TTC549 (cell line): Measurements from ENCODE around the gene VAMP8.
"Not testable (repeated sequence)": the region's sequence is repeated elsewhere in the genome, so short reads cannot be mapped to it uniquely, and the experiment has no call there.

Experiments used
- FAIRE-seq: peaks from 2 replicates; lab custom pipeline; 2012; peaks lifted over from hg19 to GRCh38; lab: Jason Lieb, UNC

VAMP8 gene

DNA sequence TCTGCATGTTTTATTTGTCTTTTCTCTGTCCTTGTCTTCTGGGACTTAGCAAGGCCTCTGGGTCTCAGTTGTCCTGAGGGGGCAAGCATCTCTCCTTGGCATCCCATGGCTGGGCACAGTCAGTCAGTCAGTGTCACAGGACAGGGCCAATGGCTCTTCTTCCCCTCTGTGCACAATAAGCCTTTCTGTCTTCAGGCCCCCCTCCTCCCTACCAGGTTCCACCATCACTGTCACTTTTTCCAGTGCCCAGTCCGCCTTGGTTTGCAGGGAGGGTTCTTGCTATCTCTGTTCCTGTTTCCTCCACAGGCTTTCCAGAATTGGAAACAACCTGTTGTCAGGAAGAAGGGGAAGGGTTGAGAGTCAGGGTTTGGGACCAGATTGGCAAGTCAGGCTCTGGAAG lies 5.1 kb downstream of the VAMP8 start:
- FAIRE-seq: no peak

- FAIRE-seq: no peak
These were observed 6.4 kb downstream of the VAMP8 start for GRCh38 chr2:85583667-85584353.

GRCh38 chr2:85584354-85584856 lies 7.0 kb downstream of the VAMP8 start, which contains the start of gene VAMP5:
Gene VAMP5, plus strand, starts transcription at chr2:85584431. Its CDS starts 60 bp downstream, at chr2:85584491.
- no peak for FAIRE-seq

- no peak for FAIRE-seq
These were observed 7.7 kb downstream of the VAMP8 start for GRCh38 chr2:85584857-85585780.

GRCh38 chr2:85585781-85586105 lies 8.4 kb downstream of the VAMP8 start:
- FAIRE-seq: no peak

DNA sequence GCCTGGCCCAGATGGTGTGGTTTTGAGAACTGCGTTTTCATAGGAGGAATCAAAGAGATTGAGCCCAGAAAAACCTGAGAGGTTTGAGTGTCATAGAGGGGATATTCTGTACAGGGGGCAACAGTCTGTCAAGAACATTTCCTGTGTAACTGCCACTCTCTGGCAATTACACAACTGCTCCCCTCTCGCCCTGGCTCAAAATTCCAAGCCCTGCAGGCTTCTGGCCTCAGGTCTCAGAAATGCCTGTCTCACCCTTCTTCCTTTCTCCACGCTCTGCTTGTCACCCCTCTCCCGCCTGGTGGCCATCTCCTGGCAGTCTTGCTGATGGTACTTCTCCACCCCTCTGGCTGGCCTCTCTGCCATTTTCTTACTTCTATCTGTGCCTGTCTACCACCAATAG lies 10.8 kb downstream of the VAMP8 start:
- FAIRE-seq: no peak

GRCh38 chr2:85588645-85589044 lies 11.3 kb downstream of the VAMP8 start:
- FAIRE-seq: no peak

GRCh38 chr2:85589181-85589580 lies 11.8 kb downstream of the VAMP8 start:
- FAIRE-seq: no peak

DNA sequence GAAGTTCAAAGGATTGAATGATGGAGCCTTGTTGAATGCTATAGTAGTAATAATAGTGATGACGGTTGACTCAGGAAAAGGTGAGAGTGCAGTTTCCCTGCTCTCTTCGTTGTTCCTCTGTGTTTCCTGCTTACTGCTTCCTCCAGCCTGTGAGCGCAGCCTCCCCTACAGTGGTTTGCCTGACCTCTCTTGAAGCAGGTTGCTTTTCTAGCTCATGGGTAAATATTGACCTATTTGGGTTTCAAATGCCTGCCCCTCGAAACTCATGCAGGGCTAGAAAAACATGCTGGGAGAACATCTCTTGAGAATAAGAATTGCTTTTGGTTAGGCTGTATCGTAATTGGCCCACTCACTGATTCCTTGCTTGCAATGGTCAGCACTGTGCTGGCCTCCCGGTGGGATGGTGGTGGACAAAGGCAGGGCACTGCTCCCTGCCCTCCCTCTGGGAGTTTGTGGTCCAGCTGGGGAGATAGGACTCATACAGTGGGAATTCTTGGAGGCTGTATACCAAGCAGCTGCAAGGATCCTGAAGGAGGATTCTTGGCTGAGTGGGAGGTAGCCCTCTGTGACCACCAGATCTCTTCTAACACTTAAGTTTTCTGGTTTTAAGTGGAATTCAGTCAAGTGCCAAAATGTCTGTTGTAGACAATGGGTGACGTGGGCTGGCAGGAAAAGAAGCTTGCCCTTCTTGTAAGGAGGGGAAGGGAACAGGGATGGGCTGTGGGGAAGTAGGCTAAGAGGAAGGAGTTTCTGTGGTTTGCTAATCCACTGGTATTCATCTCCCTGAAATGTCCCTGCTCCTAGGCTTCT lies 12.8 kb downstream of the VAMP8 start:
- no peak for FAIRE-seq

DNA sequence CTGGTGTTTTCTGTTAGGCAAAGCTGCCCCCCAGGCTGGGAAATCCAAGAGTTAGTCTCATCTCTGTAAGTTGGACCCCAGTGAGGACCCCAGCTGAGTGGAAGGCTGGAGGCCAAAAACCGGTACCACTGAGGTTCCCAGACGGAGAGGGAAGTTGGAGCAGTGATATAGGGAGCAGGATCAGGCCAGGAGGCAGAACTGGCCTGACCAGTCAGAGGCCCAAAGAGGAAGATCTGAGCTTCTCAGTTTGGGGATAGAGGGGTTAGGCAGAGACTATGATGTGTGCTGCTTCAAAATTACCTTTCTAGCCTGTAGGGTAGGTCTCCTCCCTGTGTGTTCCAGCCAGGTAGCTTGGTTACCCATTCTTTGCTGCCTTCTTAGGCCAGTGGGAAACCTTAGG lies 13.6 kb downstream of the VAMP8 start:
- FAIRE-seq: no peak

- no peak for FAIRE-seq
These were observed 14.2 kb downstream of the VAMP8 start for GRCh38 chr2:85591563-85591962.

DNA sequence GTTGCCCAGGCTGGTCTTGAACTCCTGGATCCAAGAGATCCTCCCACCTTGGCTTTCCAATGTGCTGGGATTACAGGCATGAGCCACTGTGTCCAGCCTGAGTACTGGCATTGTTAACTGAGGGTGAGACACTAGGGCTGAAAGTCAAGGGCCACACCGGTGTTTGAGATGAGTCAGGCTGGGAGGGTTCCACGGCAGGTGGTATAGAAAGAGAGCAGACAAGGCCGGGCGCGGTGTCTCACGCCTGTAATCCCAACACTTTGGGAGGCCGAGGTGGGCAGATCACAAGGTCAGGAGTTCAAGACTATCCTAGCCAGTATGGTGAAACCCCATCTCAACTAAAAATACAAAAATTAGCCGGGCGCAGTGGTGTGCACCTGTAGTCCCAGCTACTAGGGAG lies 14.9 kb downstream of the VAMP8 start:
- FAIRE-seq: not testable (repeated sequence)

DNA sequence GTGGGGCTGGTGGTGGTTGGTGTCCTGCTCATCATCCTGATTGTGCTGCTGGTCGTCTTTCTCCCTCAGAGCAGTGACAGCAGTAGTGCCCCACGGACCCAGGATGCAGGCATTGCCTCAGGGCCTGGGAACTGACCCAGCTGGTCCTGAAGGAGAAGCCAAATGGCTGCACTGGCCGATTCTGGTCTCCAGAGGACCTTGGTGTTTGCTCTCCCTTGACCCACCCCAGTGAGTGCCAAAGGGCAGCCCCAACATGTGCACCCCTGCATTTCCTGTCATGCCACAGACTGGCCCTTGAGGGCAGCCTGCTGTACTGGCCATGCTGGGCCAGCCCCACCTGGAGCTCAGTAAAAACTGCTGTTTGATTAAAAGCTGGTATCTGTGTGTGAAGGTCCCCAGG lies 15.6 kb downstream of the VAMP8 start:
- FAIRE-seq: no peak

GRCh38 chr2:85594715-85595300 lies 17.4 kb downstream of the VAMP8 start:
- no peak for FAIRE-seq

- peak; percentile 99 for FAIRE-seq
These were observed 18.1 kb downstream of the VAMP8 start, which contains the start of gene RNF181 for GRCh38 chr2:85595301-85596025. Gene RNF181, plus strand, starts transcription at chr2:85595745. Its CDS starts 19 bp downstream, at chr2:85595764.

- FAIRE-seq: no peak
These were observed 18.6 kb downstream of the VAMP8 start for GRCh38 chr2:85596026-85596333.

- no peak for FAIRE-seq
These were observed 19.2 kb downstream of the VAMP8 start for GRCh38 chr2:85596486-85597143.

GRCh38 chr2:85597241-85597640 lies 19.9 kb downstream of the VAMP8 start:
- FAIRE-seq: no peak

DNA sequence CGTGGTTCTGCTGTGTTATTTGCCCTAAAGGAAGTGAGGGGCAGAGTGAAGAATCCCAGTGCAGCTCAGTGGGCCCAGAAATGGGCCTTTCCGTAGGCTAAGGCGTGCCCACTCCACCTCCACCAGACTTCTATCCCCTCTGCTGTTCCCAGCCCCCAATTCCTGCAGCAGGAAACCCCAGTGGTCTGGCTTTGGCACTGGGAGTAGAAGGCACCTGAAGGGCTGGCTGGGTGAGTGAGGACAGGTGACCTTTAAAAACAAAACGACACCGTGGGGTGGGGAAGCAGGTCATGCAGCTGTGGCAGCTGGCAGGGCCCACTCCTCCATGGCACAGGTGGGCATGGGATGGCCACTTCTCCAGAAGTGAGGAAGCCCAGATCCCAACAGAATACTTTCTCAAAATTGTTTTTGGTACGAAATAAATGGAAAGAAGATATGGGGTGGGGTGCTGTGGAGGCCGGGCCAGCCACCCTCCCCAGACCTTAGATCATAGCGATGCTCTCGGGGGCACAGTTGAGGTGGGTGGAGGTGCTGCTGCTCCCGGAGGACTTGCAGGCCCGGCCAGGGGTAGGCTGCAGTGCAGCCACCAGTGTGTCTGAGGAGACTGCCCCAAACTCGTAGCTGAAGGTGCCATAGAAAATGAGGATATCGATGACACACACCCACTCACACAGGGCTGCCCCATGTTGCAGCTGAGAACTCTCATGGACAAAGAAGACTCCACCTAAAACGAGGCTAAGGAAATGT lies 21.4 kb downstream of the VAMP8 start:
- no peak for FAIRE-seq
